Sigmoid colon (tissue), 7 donors: ENCODE measurements around the gene SMAD3. TPM values are rescaled to one million over a fixed set of nuclear protein-coding genes. Genes with fewer than 3 reads are reported as not detected.

Source experiments
- DNase-seq: peaks from one replicate; pipeline ENCODE4 v3.0.0-alpha.2; 2019
- H3K27ac ChIP-seq, 4 donors: fragments of 200-600 bp; sonication (generic); one replicate each; pipeline ENCODE4 v1.5.1; 2016 to 2019; ENCODE audit warnings: mild to moderate bottlenecking in 1 of 4
- H3K27me3 ChIP-seq, 3 donors: fragments of 200-600 bp; sonication (generic); one replicate each; pipeline ENCODE4 v1.5.1; 2019; ENCODE audit warnings: mild to moderate bottlenecking in 1 of 3
- H3K36me3 ChIP-seq, 4 donors: fragments of 200-600 bp; sonication (generic); one replicate each; pipeline ENCODE4 v1.5.1; 2016 to 2019
- H3K4me1 ChIP-seq, 4 donors: fragments of 200-600 bp; sonication (generic); one replicate each; pipeline ENCODE4 v1.5.1; 2017 to 2019
- H3K4me3 ChIP-seq, 4 donors: fragments of 200-600 bp; sonication (generic); one replicate each; pipeline ENCODE4 v1.5.1; 2017 to 2019; ENCODE audit warnings: mild to moderate bottlenecking in 2 of 4, moderate library complexity in 1 of 4
- H3K9me3 ChIP-seq, 4 donors: fragments of 200-600 bp in 3 of 4; sonication (generic) in 3 of 4; one replicate each; pipeline versions ENCODE4 v1.5.1 to v1.6.1; 2013 to 2019
- EP300 ChIP-seq, 4 donors: sonication (generic); formaldehyde crosslinking; IDR thresholded peaks; one replicate each; pipeline ENCODE4 v1.6.1; 2017; ENCODE audit warnings: antibody characterized with exemption in 4 of 4
- POLR2A ChIP-seq, 2 donors: fragments of 450-650 bp; IDR thresholded peaks; one replicate each; pipeline ENCODE4 v1.6.1; 2016; ENCODE audit warnings: antibody characterized with exemption in 2 of 2, mild to moderate bottlenecking in 2 of 2, moderate library complexity in 2 of 2
- POLR2AphosphoS5 ChIP-seq, 4 donors: sonication (generic); formaldehyde crosslinking; IDR thresholded peaks; one replicate each; pipeline ENCODE4 v1.6.1; 2017; ENCODE audit warnings: antibody characterized with exemption in 4 of 4
- WGBS, 2 donors: extraction: QIAGEN DNeasy Blood & Tissue Kit; methylation state at CpG; one replicate each; pipeline ENCODE4 v1.1.7; 2013; 5-methylcytosine and 5-hydroxymethylcytosine counted together
- intact Hi-C: fragments of 100-400 bp; cut with DNase I; formaldehyde crosslinking; loops from one replicate; pipeline ENCODE4 v1.15.1; 2023
- polyA plus RNA-seq, 3 donors: library from polyadenylated mRNA; stranded (reverse); fragments of 200-250 nt; gene quantifications; one replicate each; pipeline ENCODE4 v1.2.3, GENCODE V29; 2013
- total RNA-seq, 4 donors: library from RNA; depleted of rRNA; stranded (reverse); fragments of >200 nt; gene quantifications; one replicate each; pipeline ENCODE4 v1.1.0, GENCODE V29; 2016
- TF ChIP-seq, protein P1 (sequence below), 4 experiments: fragments of 450-650 bp in 3 of 4; fragments of 200-600 bp in 1 of 4; IDR thresholded peaks; one replicate each; pipeline ENCODE4 v1.5.1; 2016 to 2019; ENCODE audit warnings: antibody characterized with exemption in 4 of 4, mild to moderate bottlenecking in 3 of 4, moderate library complexity in 2 of 4
- donor health status: healthy with polysubstance abuse.
- donor health status: Bipolar disorder and iron deficiency.
- donor health status: healthy.

SMAD3 gene
- total and polyA plus RNA-seq, 7 donors: 12.5 to 28.2 (median 18.4) TPM

DNA sequence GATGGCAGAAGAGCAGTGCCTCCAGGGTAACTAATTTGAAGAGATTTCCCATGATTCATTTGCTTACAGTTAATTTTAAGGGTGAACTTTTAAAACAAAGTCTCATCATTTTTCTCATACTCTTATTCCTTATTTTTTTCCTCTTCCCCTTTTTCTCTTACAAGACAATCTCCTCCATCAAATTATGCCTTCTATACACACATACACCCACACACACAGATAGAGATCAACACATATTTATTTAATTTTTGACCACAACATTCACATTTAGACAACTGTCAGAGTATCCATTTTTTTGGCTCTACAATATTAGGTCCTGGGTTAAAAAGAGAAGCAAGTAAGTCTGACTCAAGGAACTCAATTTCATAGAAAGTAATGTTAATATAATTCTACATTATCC lies 151.5 kb downstream of the SMAD3 start:
- DNase-seq: no peak
- H3K27ac ChIP-seq: no peak overlapping the region
- H3K36me3 ChIP-seq: no peaks in the 10 kb centered on the region
- no peaks in the 10 kb centered on the region for H3K27me3 ChIP-seq
- intact Hi-C loops: no loop called here
- no peak for TF ChIP-seq POLR2A (IDR thresholded peaks at IDR 0.05)
- no peak for TF ChIP-seq EP300 (IDR thresholded peaks at IDR 0.05)
- TF ChIP-seq POLR2AphosphoS5 (IDR thresholded peaks at IDR 0.05): no peak
- TF ChIP-seq, protein P1, sequence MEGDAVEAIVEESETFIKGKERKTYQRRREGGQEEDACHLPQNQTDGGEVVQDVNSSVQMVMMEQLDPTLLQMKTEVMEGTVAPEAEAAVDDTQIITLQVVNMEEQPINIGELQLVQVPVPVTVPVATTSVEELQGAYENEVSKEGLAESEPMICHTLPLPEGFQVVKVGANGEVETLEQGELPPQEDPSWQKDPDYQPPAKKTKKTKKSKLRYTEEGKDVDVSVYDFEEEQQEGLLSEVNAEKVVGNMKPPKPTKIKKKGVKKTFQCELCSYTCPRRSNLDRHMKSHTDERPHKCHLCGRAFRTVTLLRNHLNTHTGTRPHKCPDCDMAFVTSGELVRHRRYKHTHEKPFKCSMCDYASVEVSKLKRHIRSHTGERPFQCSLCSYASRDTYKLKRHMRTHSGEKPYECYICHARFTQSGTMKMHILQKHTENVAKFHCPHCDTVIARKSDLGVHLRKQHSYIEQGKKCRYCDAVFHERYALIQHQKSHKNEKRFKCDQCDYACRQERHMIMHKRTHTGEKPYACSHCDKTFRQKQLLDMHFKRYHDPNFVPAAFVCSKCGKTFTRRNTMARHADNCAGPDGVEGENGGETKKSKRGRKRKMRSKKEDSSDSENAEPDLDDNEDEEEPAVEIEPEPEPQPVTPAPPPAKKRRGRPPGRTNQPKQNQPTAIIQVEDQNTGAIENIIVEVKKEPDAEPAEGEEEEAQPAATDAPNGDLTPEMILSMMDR (IDR thresholded peaks at IDR 0.05): no peak
- H3K4me1 ChIP-seq: peaks cover 0 to 6% (median 0%) of the 10 kb centered on the region in 4 donors
- H3K4me3 ChIP-seq: no peak overlapping the region
- no peaks in the 10 kb centered on the region for H3K9me3 ChIP-seq

DNA sequence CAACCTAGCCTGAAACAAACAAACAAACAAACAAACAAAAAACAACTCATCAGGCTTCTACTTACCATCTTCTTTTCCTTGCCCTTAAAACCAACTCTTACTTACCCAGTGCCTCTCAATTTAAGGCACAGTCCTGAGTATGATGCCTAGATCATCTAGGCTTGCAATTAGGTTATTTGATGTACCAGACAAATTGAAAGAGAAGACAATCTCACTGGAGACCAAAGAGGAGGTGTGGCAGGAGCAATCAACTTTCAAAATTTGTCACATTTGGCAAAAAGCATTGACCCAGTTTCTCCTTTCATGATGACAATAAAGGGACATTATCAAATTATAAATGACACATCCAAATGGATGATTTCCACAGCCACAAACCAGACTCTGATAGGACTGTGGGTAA lies 153.0 kb downstream of the SMAD3 start:
- H3K4me3 ChIP-seq: no peak overlapping the region
- TF ChIP-seq POLR2A (IDR thresholded peaks at IDR 0.05) (no peak), EP300 (IDR thresholded peaks at IDR 0.05) (no peak), POLR2AphosphoS5 (IDR thresholded peaks at IDR 0.05) (no peak)
- TF ChIP-seq, protein P1 (IDR thresholded peaks at IDR 0.05): no peak
- intact Hi-C loops: no loop called here

DNA sequence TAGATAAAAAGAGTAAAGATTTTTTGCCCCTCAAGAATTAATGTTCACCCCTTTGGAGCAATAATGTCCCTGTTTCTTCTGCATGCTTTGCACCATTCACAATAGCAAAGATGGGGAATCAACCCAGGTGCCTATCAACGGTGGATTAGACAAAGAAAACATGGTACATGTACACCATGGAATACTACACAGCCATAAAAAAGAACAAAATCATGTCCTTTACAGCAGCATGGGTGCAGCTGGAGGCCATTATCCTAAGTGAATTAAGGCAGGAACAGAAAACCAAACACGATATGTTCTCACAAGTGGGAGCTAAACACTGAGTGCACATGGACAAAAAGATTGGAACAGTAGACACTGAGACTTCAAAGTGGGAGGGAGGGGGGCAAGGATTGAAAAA lies 153.9 kb downstream of the SMAD3 start:
- intact Hi-C loops: no loop called here
- TF ChIP-seq EP300 (IDR thresholded peaks at IDR 0.05) (no peak), POLR2A (IDR thresholded peaks at IDR 0.05) (no peak), POLR2AphosphoS5 (IDR thresholded peaks at IDR 0.05) (no peak)
- TF ChIP-seq, protein P1 (IDR thresholded peaks at IDR 0.05): no peak
- no peaks in the 10 kb centered on the region for H3K4me1 ChIP-seq

More for the DNA sequence above, 153.0 kb downstream of the SMAD3 start:
- Histone ChIP-seq H3K27ac (no peak overlapping the region), H3K4me1 (no peaks in the 10 kb centered on the region), H3K36me3 (no peaks in the 10 kb centered on the region), H3K9me3 (no peaks in the 10 kb centered on the region), H3K27me3 (no peaks in the 10 kb centered on the region)
- no peak for DNase-seq

DNA sequence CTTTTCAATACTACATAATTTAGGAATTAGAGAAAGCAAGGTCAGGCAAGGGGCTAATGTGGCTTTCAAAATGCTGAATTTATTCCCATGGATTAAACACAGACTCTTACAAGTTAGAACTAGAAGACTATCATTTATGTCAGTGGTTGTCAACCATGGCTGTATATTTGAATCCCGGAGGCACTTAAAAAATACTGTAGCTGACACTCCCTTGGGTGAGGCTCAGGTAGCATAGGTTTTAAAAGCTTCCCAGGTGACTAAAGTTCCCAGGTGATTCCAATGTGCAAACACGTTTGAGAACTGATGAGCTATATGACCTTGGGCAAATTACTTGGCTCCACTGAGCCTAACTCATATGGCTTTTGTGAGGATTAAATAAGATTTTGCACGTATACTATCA lies 159.5 kb downstream of the SMAD3 start:
- H3K9me3 ChIP-seq: no peaks in the 10 kb centered on the region
- H3K36me3 ChIP-seq: peaks cover 0 to 15% (median 0%) of the 10 kb centered on the region in 4 donors
- 19 to 69% methylated on average over 3 of the region's 3 CpGs for WGBS, 2 donors
- H3K27me3 ChIP-seq: no peaks in the 10 kb centered on the region
- intact Hi-C loops: no loop called here
- TF ChIP-seq POLR2AphosphoS5 (IDR thresholded peaks at IDR 0.05): no peak
- no peak for TF ChIP-seq EP300 (IDR thresholded peaks at IDR 0.05)
- TF ChIP-seq, protein P1 (IDR thresholded peaks at IDR 0.05): no peak
- no peak for TF ChIP-seq POLR2A (IDR thresholded peaks at IDR 0.05)
- no peak for DNase-seq
- no peak overlapping the region for H3K4me3 ChIP-seq
- no peaks in the 10 kb centered on the region for H3K4me1 ChIP-seq
- H3K27ac ChIP-seq: no peak overlapping the region

More for the DNA sequence above, 153.9 kb downstream of the SMAD3 start:
- no peaks in the 10 kb centered on the region for H3K27me3 ChIP-seq
- H3K9me3 ChIP-seq: no peaks in the 10 kb centered on the region
- H3K27ac ChIP-seq: no peak overlapping the region
- no peak overlapping the region for H3K4me3 ChIP-seq
- no peaks in the 10 kb centered on the region for H3K36me3 ChIP-seq
- no peak for DNase-seq
- WGBS, 2 donors: 97 to 99% methylated on average over 2 of the region's 2 CpGs

DNA sequence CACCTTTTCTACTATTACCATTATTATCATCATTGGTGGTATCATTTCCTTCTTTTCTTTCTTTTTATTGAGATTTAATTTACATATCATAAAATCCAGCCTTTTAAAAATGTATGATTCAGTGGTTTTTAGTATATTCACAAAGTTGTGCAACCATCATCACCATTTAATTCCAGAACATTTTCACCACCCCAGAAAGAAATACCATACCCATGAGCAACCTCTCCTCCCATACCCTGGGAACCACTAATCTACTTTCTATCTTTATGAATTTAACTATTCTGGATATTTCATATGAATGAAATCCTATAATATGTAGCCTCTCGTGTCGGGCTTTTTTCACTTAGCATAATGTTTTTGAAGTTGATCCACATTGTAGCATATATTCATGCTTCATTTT lies 159.9 kb downstream of the SMAD3 start:
- H3K36me3 ChIP-seq: peaks cover 0 to 19% (median 2%) of the 10 kb centered on the region in 4 donors
- H3K9me3 ChIP-seq: no peaks in the 10 kb centered on the region
- no peak for DNase-seq
- no peak overlapping the region for H3K27ac ChIP-seq
- no peaks in the 10 kb centered on the region for H3K4me1 ChIP-seq
- intact Hi-C loops: no loop called here
- H3K4me3 ChIP-seq: no peak overlapping the region
- H3K27me3 ChIP-seq: no peaks in the 10 kb centered on the region
- no peak for TF ChIP-seq POLR2A (IDR thresholded peaks at IDR 0.05)
- no peak for TF ChIP-seq POLR2AphosphoS5 (IDR thresholded peaks at IDR 0.05)
- WGBS, 2 donors: 94 to 97% methylated on average over 2 of the region's 2 CpGs
